ES-I3 (cell line): ENCODE measurements around the gene ANGPTL4.

Experiments used
- H3K36me3 ChIP-seq: 2 replicates; pipeline ENCODE4 v1.6.1; 2013; ENCODE audit warnings: mild to moderate bottlenecking, low read length, control low read depth, moderate library complexity; ENCODE audit not compliant: insufficient read depth
- H3K4me1 ChIP-seq: 2 replicates; pipeline ENCODE4 v1.6.1; 2013; ENCODE audit warnings: mild to moderate bottlenecking, control low read depth, low read length; ENCODE audit not compliant: insufficient read depth
- H3K9ac ChIP-seq: 2 replicates; pipeline ENCODE4 v1.6.1; 2013; ENCODE audit warnings: low read depth, mild to moderate bottlenecking, low read length, moderate library complexity
- H3K9me3 ChIP-seq: 2 replicates; pipeline ENCODE4 v1.6.1; 2013; ENCODE audit warnings: mild to moderate bottlenecking, low read length, moderate library complexity; ENCODE audit not compliant: control insufficient read depth, insufficient read depth

The ANGPTL4 gene

GRCh38 chr19:8325454-8325853, 38.5 kb upstream of the ANGPTL4 start:
- Histone ChIP-seq H3K36me3 (peaks cover 16% of the 10 kb centered on the region), H3K4me1 (peaks cover 3% of the 10 kb centered on the region; the same call in 1 of the 2 replicates), H3K9me3 (no peaks in the 10 kb centered on the region), H3K9ac (no peak overlapping the region)

- Histone ChIP-seq H3K36me3 (no peaks in the 10 kb centered on the region), H3K9ac (no peak overlapping the region), H3K4me1 (no peaks in the 10 kb centered on the region), H3K9me3 (no peaks in the 10 kb centered on the region)
These were observed 34.0 kb upstream of the ANGPTL4 start for GRCh38 chr19:8329996-8330395.

- Histone ChIP-seq H3K4me1 (no peaks in the 10 kb centered on the region), H3K9ac (no peak overlapping the region), H3K36me3 (no peaks in the 10 kb centered on the region), H3K9me3 (no peaks in the 10 kb centered on the region)
These were observed 32.6 kb upstream of the ANGPTL4 start for GRCh38 chr19:8331263-8331845.

GRCh38 chr19:8332976-8333766, 30.8 kb upstream of the ANGPTL4 start:
- Histone ChIP-seq H3K9ac (peak overlapping the region; percentile 59; the same call in 1 of the 2 replicates), H3K4me1 (no peaks in the 10 kb centered on the region), H3K36me3 (no peaks in the 10 kb centered on the region), H3K9me3 (no peaks in the 10 kb centered on the region)

- Histone ChIP-seq H3K9ac (peak overlapping the region; percentile 59; the same call in 1 of the 2 replicates), H3K4me1 (peaks cover under 1% of the 10 kb centered on the region; the same call in 1 of the 2 replicates), H3K36me3 (no peaks in the 10 kb centered on the region), H3K9me3 (no peaks in the 10 kb centered on the region)
These were observed 30.0 kb upstream of the ANGPTL4 start for GRCh38 chr19:8333767-8334457.

GRCh38 chr19:8334458-8335342, 29.3 kb upstream of the ANGPTL4 start:
- no peaks in the 10 kb centered on the region for H3K9me3 ChIP-seq
- H3K36me3 ChIP-seq = no peaks in the 10 kb centered on the region
- H3K9ac ChIP-seq = peak overlapping the region; percentile 59
- peaks cover 3% of the 10 kb centered on the region; the same call in 1 of the 2 replicates for H3K4me1 ChIP-seq

GRCh38 chr19:8335343-8336071, 28.4 kb upstream of the ANGPTL4 start:
- peak overlapping the region; percentile 59; the same call in 1 of the 2 replicates for H3K9ac ChIP-seq
- H3K4me1 ChIP-seq = peaks cover 3% of the 10 kb centered on the region; the same call in 1 of the 2 replicates
- H3K36me3 ChIP-seq = no peaks in the 10 kb centered on the region
- H3K9me3 ChIP-seq = no peaks in the 10 kb centered on the region

GRCh38 chr19:8336072-8336569, 27.8 kb upstream of the ANGPTL4 start:
- H3K4me1 ChIP-seq = peaks cover 3% of the 10 kb centered on the region; the same call in 1 of the 2 replicates
- no peaks in the 10 kb centered on the region for H3K9me3 ChIP-seq
- H3K9ac ChIP-seq = no peak overlapping the region; the same call in 1 of the 2 replicates
- H3K36me3 ChIP-seq = no peaks in the 10 kb centered on the region

DNA sequence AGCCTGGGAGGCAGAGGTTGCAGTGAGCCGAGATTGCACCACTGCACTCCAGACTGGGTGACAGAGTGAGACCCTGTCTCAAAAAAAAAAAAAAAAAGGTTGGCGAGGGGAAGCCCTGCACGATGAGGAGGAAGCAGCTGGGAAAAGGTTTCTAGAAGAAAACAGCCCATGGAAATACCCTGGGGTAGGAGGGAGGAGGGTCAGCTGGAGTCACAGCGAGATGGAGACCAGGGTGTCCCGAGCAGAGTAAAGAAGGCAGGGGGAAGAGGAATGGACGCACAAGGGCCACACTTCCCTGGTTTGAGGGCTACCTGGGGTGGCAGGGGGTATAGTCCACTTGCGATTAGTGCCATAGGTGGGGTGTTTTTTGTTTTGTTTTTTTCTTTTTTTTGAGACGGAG, 27.3 kb upstream of the ANGPTL4 start:
- no peaks in the 10 kb centered on the region for H3K9me3 ChIP-seq
- peaks cover 3% of the 10 kb centered on the region; the same call in 1 of the 2 replicates for H3K4me1 ChIP-seq
- no peaks in the 10 kb centered on the region for H3K36me3 ChIP-seq
- H3K9ac ChIP-seq = no peak overlapping the region

DNA sequence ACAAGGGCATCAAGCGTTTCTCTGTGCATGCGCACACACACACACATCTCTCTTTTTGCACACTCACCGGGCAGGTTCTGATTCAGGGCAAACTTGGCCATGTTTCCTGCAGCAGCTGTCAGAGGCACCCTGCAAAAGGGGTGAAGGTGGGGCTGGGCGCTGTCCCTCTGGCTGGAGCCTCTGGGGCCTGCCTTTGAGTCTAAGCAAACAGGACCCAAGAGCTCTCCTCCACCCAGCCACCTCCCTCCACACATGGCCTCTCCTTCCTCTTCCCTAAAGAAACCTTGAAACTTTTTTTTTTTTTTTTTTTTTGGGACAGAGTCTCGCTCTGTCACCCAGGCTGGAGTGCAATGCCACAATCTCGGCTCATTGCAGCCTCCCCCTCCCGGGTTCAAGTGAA, 26.2 kb upstream of the ANGPTL4 start:
- peaks cover 3% of the 10 kb centered on the region; the same call in 1 of the 2 replicates for H3K4me1 ChIP-seq
- no peak overlapping the region for H3K9ac ChIP-seq

DNA sequence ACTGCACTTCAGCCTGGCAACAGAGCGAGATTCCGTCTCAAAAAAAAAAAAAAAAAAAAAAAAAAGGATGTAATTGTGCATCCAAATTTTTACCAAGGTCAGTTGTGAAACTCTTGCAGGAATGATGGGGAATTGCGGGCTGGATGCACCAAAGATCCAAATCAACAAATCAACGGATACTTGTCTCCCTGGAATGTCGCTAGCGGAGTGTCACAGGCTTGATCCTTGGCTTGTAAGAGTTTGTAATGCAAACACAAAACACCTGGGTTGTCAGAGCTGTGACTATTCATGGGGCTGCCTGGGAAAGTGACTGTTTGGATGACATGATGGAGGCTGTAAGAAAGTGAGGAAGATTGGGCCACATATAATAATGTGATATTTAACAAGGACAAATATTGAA, 25.1 kb upstream of the ANGPTL4 start:
- Histone ChIP-seq H3K9ac (no peak overlapping the region), H3K9me3 (no peaks in the 10 kb centered on the region), H3K4me1 (peaks cover 3% of the 10 kb centered on the region; the same call in 1 of the 2 replicates), H3K36me3 (no peaks in the 10 kb centered on the region)

More for the DNA sequence above, 26.2 kb upstream of the ANGPTL4 start:
- Histone ChIP-seq H3K36me3 (no peaks in the 10 kb centered on the region), H3K9me3 (no peaks in the 10 kb centered on the region)

GRCh38 chr19:8340341-8341096, 23.4 kb upstream of the ANGPTL4 start:
- H3K36me3 ChIP-seq = no peaks in the 10 kb centered on the region
- no peaks in the 10 kb centered on the region for H3K9me3 ChIP-seq
- peaks cover 3% of the 10 kb centered on the region; the same call in 1 of the 2 replicates for H3K4me1 ChIP-seq
- H3K9ac ChIP-seq = no peak overlapping the region
